Activated CD4-positive, alpha-beta T cell treated with anti-CD3 and anti-CD28 coated beads for 36 hours (primary cell): ENCODE data around the gene IMP3. TPM values are rescaled to one million over a fixed set of nuclear protein-coding genes. Genes with fewer than 3 reads are reported as not detected.

Experiments used
- ATAC-seq: fragments of 200-7000 bp; cut with Tn5 transposase; one replicate; pipeline ENCODE4 v1.10.0; 2021; ENCODE audit warnings: mild to moderate bottlenecking, moderate library complexity
- CTCF ChIA-PET: fragments of 350-600 bp; sonication (Branson Sonifier 250); formaldehyde crosslinking; loops from one replicate; lab custom pipeline; 2021; ENCODE audit warnings: antibody characterized with exemption; lab: Charles Lee
- POLR2A ChIA-PET: fragments of 350-600 bp; sonication (Branson Sonifier 250); formaldehyde crosslinking; loops from one replicate; lab custom pipeline; 2021; ENCODE audit warnings: antibody characterized with exemption, inconsistent platforms; lab: Charles Lee
- DNase-seq: peaks from one replicate; pipeline ENCODE4 v3.0.0-alpha.2; 2020
- H3K27ac Mint-ChIP-seq: one replicate; pipeline ENCODE4 v1.8.0; 2021; ENCODE audit warnings: mixed read lengths
- H3K27me3 Mint-ChIP-seq: one replicate; pipeline ENCODE4 v1.8.0; 2021; ENCODE audit warnings: mixed read lengths
- H3K36me3 Mint-ChIP-seq: one replicate; pipeline ENCODE4 v1.8.0; 2021; ENCODE audit warnings: low read depth, mixed read lengths
- H3K4me1 Mint-ChIP-seq: one replicate; pipeline ENCODE4 v1.8.0; 2021; ENCODE audit warnings: mixed read lengths
- H3K4me3 Mint-ChIP-seq: one replicate; pipeline ENCODE4 v1.8.0; 2021; ENCODE audit warnings: mild to moderate bottlenecking, moderate library complexity, mixed read lengths
- H3K9me3 Mint-ChIP-seq: one replicate; pipeline ENCODE4 v1.8.0; 2021; ENCODE audit warnings: low read depth, mixed read lengths
- intact Hi-C, 2 experiments: fragments of 100-400 bp; cut with DNase I in 1 of 2; cut with micrococcal nuclease in 1 of 2; formaldehyde crosslinking; loops; one replicate each; pipeline versions ENCODE4 v1.14.2 to v1.15.1; 2022 to 2024; cut with DNase I, micrococcal nuclease
- total RNA-seq, 2 experiments: library from RNA; stranded (reverse); gene quantifications; one replicate each; pipeline ENCODE4 v1.2.3, GENCODE V29; 2021

Gene IMP3
- total RNA-seq, 2 experiments from 2014 or later: 80.3 to 87.5 TPM

GRCh38 chr15:75616766-75617165, 23.3 kb downstream of the IMP3 start:
- no peak for ATAC-seq
- H3K36me3 Mint-ChIP-seq: peaks cover 51% of the 10 kb centered on the region

GRCh38 chr15:75606711-75607699, 33.0 kb downstream of the IMP3 start:
- ChIA-PET POLR2A (interaction anchor here (0.6 to 1.0 kb wide), 2 partner anchors 19 to 33 kb away, joined by 3 to 6 read pairs; partner anchors contain the start of genes IMP3 and SNUPN), CTCF (interaction anchor here (0.5 to 2.1 kb wide), 5 partner anchors 9 to 126 kb away, joined by 3 to 16 read pairs (median 5); no protein-coding TSS in a partner anchor)
- Mint-ChIP-seq H3K27me3 (no peaks in the 10 kb centered on the region), H3K36me3 (peaks cover 56% of the 10 kb centered on the region), H3K9me3 (no peaks in the 10 kb centered on the region), H3K4me3 (peak overlapping the region; percentile 22), H3K27ac (peak overlapping the region; percentile 88), H3K4me1 (peaks cover 40% of the 10 kb centered on the region)
- intact Hi-C loops: loop anchor here in 1 of 2 experiments (10.0 kb wide), 1 partner anchor 62 kb away; no protein-coding TSS in a partner anchor
- peak; percentile 80 for ATAC-seq
- peak; percentile 40 for DNase-seq

More at GRCh38 chr15:75616766-75617165, 23.3 kb downstream of the IMP3 start:
- Mint-ChIP-seq H3K27me3 (no peaks in the 10 kb centered on the region), H3K27ac (no peak overlapping the region), H3K4me3 (no peak overlapping the region), H3K4me1 (peaks cover 24% of the 10 kb centered on the region), H3K9me3 (no peaks in the 10 kb centered on the region)
- intact Hi-C loops: no loop called here
- CTCF ChIA-PET: interaction anchor here (0.6 to 1.3 kb wide), 3 partner anchors 9 to 106 kb away, joined by 3 to 5 read pairs (median 4); partner anchors contain the start of gene SNUPN
- POLR2A ChIA-PET: no interaction called here
- DNase-seq: no peak

- ChIA-PET POLR2A (interaction anchor here (1.0 kb wide), 1 partner anchor 34 kb away, joined by 3 read pairs; the partner anchor contains the start of gene IMP3), CTCF (interaction anchor here (0.5 to 0.7 kb wide), 2 partner anchors 127 to 533 kb away, joined by 3 to 5 read pairs; no protein-coding TSS in a partner anchor)
- DNase-seq (no peak), ATAC-seq (no peak)
- Mint-ChIP-seq H3K9me3 (no peaks in the 10 kb centered on the region), H3K27me3 (no peaks in the 10 kb centered on the region), H3K27ac (peak overlapping the region; percentile 88), H3K4me1 (peaks cover 40% of the 10 kb centered on the region), H3K4me3 (no peak overlapping the region), H3K36me3 (peaks cover 55% of the 10 kb centered on the region)
- intact Hi-C loops: loop anchor here in 1 of 2 experiments (10.0 kb wide), 1 partner anchor 61 kb away; no protein-coding TSS in a partner anchor
Observed at GRCh38 chr15:75606026-75606425, 34.0 kb downstream of the IMP3 start.

GRCh38 chr15:75599401-75599800, 40.6 kb downstream of the IMP3 start:
- intact Hi-C loops: loop anchor here in 1 of 2 experiments (5.0 kb wide), 1 partner anchor 83 kb away; no protein-coding TSS in a partner anchor
- CTCF ChIA-PET: interaction anchor here (0.6 to 1.1 kb wide), 3 partner anchors 37 to 692 kb away, joined by 3 to 4 read pairs (median 3); no protein-coding TSS in a partner anchor
- Mint-ChIP-seq H3K36me3 (peaks cover 52% of the 10 kb centered on the region), H3K9me3 (no peaks in the 10 kb centered on the region), H3K27me3 (no peaks in the 10 kb centered on the region), H3K27ac (no peak overlapping the region), H3K4me1 (peaks cover 25% of the 10 kb centered on the region), H3K4me3 (no peak overlapping the region)
- ATAC-seq (no peak), DNase-seq (no peak)
- POLR2A ChIA-PET: no interaction called here

- CTCF ChIA-PET: interaction anchor here (0.7 to 2.2 kb wide), 12 partner anchors 14 to 145 kb away, joined by 3 to 15 read pairs (median 3); partner anchors contain the start of genes IMP3 and PTPN9
- ATAC-seq (no peak), DNase-seq (no peak)
- intact Hi-C loops: loop anchor here in 1 of 2 experiments (5.0 kb wide), 1 partner anchor 84 kb away; no protein-coding TSS in a partner anchor
- Mint-ChIP-seq H3K9me3 (no peaks in the 10 kb centered on the region), H3K36me3 (peaks cover 55% of the 10 kb centered on the region), H3K27ac (peak overlapping the region; percentile 30), H3K4me3 (no peak overlapping the region), H3K4me1 (peaks cover 25% of the 10 kb centered on the region), H3K27me3 (no peaks in the 10 kb centered on the region)
- POLR2A ChIA-PET: no interaction called here
Observed at GRCh38 chr15:75598361-75598760, 41.7 kb downstream of the IMP3 start.

GRCh38 chr15:75597667-75598341, 42.2 kb downstream of the IMP3 start:
- Mint-ChIP-seq H3K4me3 (no peak overlapping the region), H3K27ac (peak overlapping the region; percentile 85), H3K4me1 (peaks cover 25% of the 10 kb centered on the region), H3K27me3 (no peaks in the 10 kb centered on the region), H3K36me3 (peaks cover 55% of the 10 kb centered on the region), H3K9me3 (no peaks in the 10 kb centered on the region)
- peak; percentile 75 for ATAC-seq
- intact Hi-C loops: loop anchor here in 1 of 2 experiments (1.0 to 5.0 kb wide), 2 partner anchors 42 to 84 kb away; partner anchors contain the start of gene IMP3
- POLR2A ChIA-PET: no interaction called here
- CTCF ChIA-PET: interaction anchor here (0.7 to 2.2 kb wide), 19 partner anchors 10 to 349 kb away, joined by 3 to 15 read pairs (median 4); partner anchors contain the start of genes IMP3 and PTPN9
- peak; percentile 64 for DNase-seq

GRCh38 chr15:75596703-75597345, 43.2 kb downstream of the IMP3 start:
- Mint-ChIP-seq H3K36me3 (peaks cover 60% of the 10 kb centered on the region), H3K4me3 (no peak overlapping the region), H3K9me3 (no peaks in the 10 kb centered on the region), H3K27ac (no peak overlapping the region), H3K4me1 (peaks cover 25% of the 10 kb centered on the region), H3K27me3 (no peaks in the 10 kb centered on the region)
- intact Hi-C loops: loop anchor here in 1 of 2 experiments (1.0 to 5.0 kb wide), 2 partner anchors 43 to 85 kb away; partner anchors contain the start of gene IMP3
- POLR2A ChIA-PET: no interaction called here
- DNase-seq: no peak
- no peak for ATAC-seq
- CTCF ChIA-PET: interaction anchor here (0.7 to 2.2 kb wide), 13 partner anchors 11 to 348 kb away, joined by 3 to 15 read pairs (median 4); partner anchors contain the start of genes IMP3 and PTPN9

GRCh38 chr15:75594276-75594675, 45.7 kb downstream of the IMP3 start:
- Mint-ChIP-seq H3K4me3 (no peak overlapping the region), H3K36me3 (peaks cover 53% of the 10 kb centered on the region), H3K27ac (no peak overlapping the region), H3K27me3 (no peaks in the 10 kb centered on the region), H3K9me3 (no peaks in the 10 kb centered on the region), H3K4me1 (peaks cover 36% of the 10 kb centered on the region)
- intact Hi-C loops: no loop called here
- ATAC-seq (no peak), DNase-seq (no peak)
- ChIA-PET CTCF (interaction anchor here (0.6 kb wide), 1 partner anchor 1685 kb away, joined by 3 read pairs; no protein-coding TSS in a partner anchor), POLR2A (no interaction called here)

- Mint-ChIP-seq H3K27me3 (no peaks in the 10 kb centered on the region), H3K9me3 (no peaks in the 10 kb centered on the region), H3K36me3 (peaks cover 49% of the 10 kb centered on the region), H3K4me1 (peaks cover 22% of the 10 kb centered on the region), H3K27ac (no peak overlapping the region), H3K4me3 (no peak overlapping the region)
- ATAC-seq: no peak
- intact Hi-C loops: no loop called here
- ChIA-PET CTCF (no interaction called here), POLR2A (no interaction called here)
- DNase-seq: no peak
Observed at GRCh38 chr15:75591655-75592364, 48.2 kb downstream of the IMP3 start.
